ENCODE data around the gene MAP7.

MAP7 gene

GRCh38 chr6:136568129-136568528, 17.9 kb upstream of the MAP7 start:
- no peak overlapping the region for H3K4me3 ChIP-seq
- no peak overlapping the region for H3K9ac ChIP-seq
- H3K27ac ChIP-seq = no peak overlapping the region
- H3K27me3 ChIP-seq = no peaks in the 10 kb centered on the region
- H3K9me3 ChIP-seq (replicated peaks in 1 of 11) = peaks cover 26 to 53% (median 41%) of the 10 kb centered on the region in 11 experiments
- no peak for TF ChIP-seq Cebpa-rat (IDR thresholded peaks at IDR 0.05)
- peaks cover 16 to 99% (median 51%) of the 10 kb centered on the region in 11 experiments for H3K36me3 ChIP-seq
- peaks cover 6 to 24% (median 13%) of the 10 kb centered on the region in 10 experiments; a peak in 16 of 20 replicates for H3K4me1 ChIP-seq
- H3K4me2 ChIP-seq = no peak overlapping the region
- H4K20me1 ChIP-seq = no peaks in the 10 kb centered on the region

- no peak overlapping the region for H3K4me3 ChIP-seq
- no peaks in the 10 kb centered on the region for H4K20me1 ChIP-seq
- H3K9ac ChIP-seq = no peak overlapping the region
- no peak overlapping the region for H3K4me2 ChIP-seq
- H3K4me1 ChIP-seq = peaks cover 7 to 24% (median 15%) of the 10 kb centered on the region in 10 experiments; a peak in 17 of 20 replicates
- H3K27ac ChIP-seq = no peak overlapping the region
- H3K36me3 ChIP-seq = peaks cover 13 to 98% (median 47%) of the 10 kb centered on the region in 11 experiments
- no peaks in the 10 kb centered on the region for H3K27me3 ChIP-seq
- peaks cover 21 to 49% (median 37%) of the 10 kb centered on the region in 11 experiments for H3K9me3 ChIP-seq (replicated peaks in 1 of 11)
- TF ChIP-seq Cebpa-rat (IDR thresholded peaks at IDR 0.05) = no peak
Observed at GRCh38 chr6:136567688-136568087, 17.5 kb upstream of the MAP7 start.

GRCh38 chr6:136566851-136567250, 16.6 kb upstream of the MAP7 start:
- peak overlapping the region in 4 of 11 experiments; percentile 5 to 43 (median 16); a peak in 5 of 22 replicates for H3K4me2 ChIP-seq
- H3K9ac ChIP-seq = no peak overlapping the region
- H3K27ac ChIP-seq = no peak overlapping the region
- H3K9me3 ChIP-seq (replicated peaks in 1 of 11) = peaks cover 13 to 40% (median 28%) of the 10 kb centered on the region in 11 experiments
- peaks cover 7 to 27% (median 19%) of the 10 kb centered on the region in 10 experiments; a peak in 17 of 20 replicates for H3K4me1 ChIP-seq
- no peak overlapping the region for H3K4me3 ChIP-seq
- H3K36me3 ChIP-seq = peaks cover 13 to 90% (median 42%) of the 10 kb centered on the region in 11 experiments
- H3K27me3 ChIP-seq = no peaks in the 10 kb centered on the region
- H4K20me1 ChIP-seq = no peaks in the 10 kb centered on the region
- TF ChIP-seq Cebpa-rat (IDR thresholded peaks at IDR 0.05) = no peak

- Histone ChIP-seq H3K9ac (no peak overlapping the region), H3K4me3 (no peak overlapping the region)
- no peak for TF ChIP-seq Cebpa-rat (IDR thresholded peaks at IDR 0.05)
Observed at GRCh38 chr6:136566007-136566487, 15.8 kb upstream of the MAP7 start.

GRCh38 chr6:136564180-136564579, 14.0 kb upstream of the MAP7 start:
- peaks cover 7 to 27% (median 19%) of the 10 kb centered on the region in 10 experiments; a peak in 17 of 20 replicates for H3K4me1 ChIP-seq
- H3K4me2 ChIP-seq = peak overlapping the region in 4 of 11 experiments; percentile 4 to 30 (median 18); a peak in 1 of 22 replicates
- H3K27me3 ChIP-seq = no peaks in the 10 kb centered on the region
- TF ChIP-seq Cebpa-rat (IDR thresholded peaks at IDR 0.05) = no peak
- peaks cover 0 to 13% (median 3%) of the 10 kb centered on the region in 11 experiments; a peak in 11 of 22 replicates for H3K9me3 ChIP-seq (replicated peaks in 1 of 11)
- no peak overlapping the region for H3K27ac ChIP-seq
- H3K9ac ChIP-seq = no peak overlapping the region
- no peaks in the 10 kb centered on the region for H4K20me1 ChIP-seq
- peaks cover 0 to 90% (median 35%) of the 10 kb centered on the region in 11 experiments; a peak in 20 of 22 replicates for H3K36me3 ChIP-seq
- no peak overlapping the region for H3K4me3 ChIP-seq

More at GRCh38 chr6:136566007-136566487, 15.8 kb upstream of the MAP7 start:
- Histone ChIP-seq H3K27ac (peak overlapping the region in 1 of 11 experiments; percentile 12; a peak in 1 of 22 replicates), H3K36me3 (peaks cover 5 to 90% (median 39%) of the 10 kb centered on the region in 11 experiments; a peak in 21 of 22 replicates), H3K4me1 (peaks cover 7 to 27% (median 19%) of the 10 kb centered on the region in 10 experiments; a peak in 17 of 20 replicates), H3K9me3 (replicated peaks in 1 of 11) (peaks cover 5 to 32% (median 20%) of the 10 kb centered on the region in 11 experiments), H3K4me2 (peak overlapping the region in 9 of 11 experiments; percentile 4 to 43 (median 34); a peak in 14 of 22 replicates), H3K27me3 (no peaks in the 10 kb centered on the region), H4K20me1 (no peaks in the 10 kb centered on the region)

- H3K4me1 ChIP-seq = peaks cover 7 to 27% (median 19%) of the 10 kb centered on the region in 10 experiments; a peak in 17 of 20 replicates
- peaks cover 0 to 90% (median 35%) of the 10 kb centered on the region in 11 experiments; a peak in 20 of 22 replicates for H3K36me3 ChIP-seq
- H3K4me3 ChIP-seq = no peak overlapping the region
- no peaks in the 10 kb centered on the region for H4K20me1 ChIP-seq
- H3K27me3 ChIP-seq = no peaks in the 10 kb centered on the region
- H3K27ac ChIP-seq = no peak overlapping the region
- H3K9me3 ChIP-seq (replicated peaks in 1 of 11) = peaks cover 0 to 9% (median 0%) of the 10 kb centered on the region in 11 experiments; a peak in 3 of 22 replicates
- no peak for TF ChIP-seq Cebpa-rat (IDR thresholded peaks at IDR 0.05)
- no peak overlapping the region for H3K9ac ChIP-seq
- peak overlapping the region in 4 of 11 experiments; percentile 4 to 30 (median 18); a peak in 1 of 22 replicates for H3K4me2 ChIP-seq
Observed at GRCh38 chr6:136563386-136564152, 13.3 kb upstream of the MAP7 start.

- no peak overlapping the region for H3K27ac ChIP-seq
- peaks cover 7 to 27% (median 19%) of the 10 kb centered on the region in 10 experiments; a peak in 17 of 20 replicates for H3K4me1 ChIP-seq
- peaks cover 0 to 9% (median 0%) of the 10 kb centered on the region in 11 experiments; a peak in 3 of 22 replicates for H3K9me3 ChIP-seq (replicated peaks in 1 of 11)
- no peak overlapping the region for H3K9ac ChIP-seq
- H3K36me3 ChIP-seq = peaks cover 0 to 90% (median 29%) of the 10 kb centered on the region in 11 experiments; a peak in 19 of 22 replicates
- TF ChIP-seq Cebpa-rat (IDR thresholded peaks at IDR 0.05) = no peak
- no peak overlapping the region for H3K4me3 ChIP-seq
- peak overlapping the region in 3 of 11 experiments; percentile 38 to 74 (median 49); a peak in 6 of 22 replicates for H3K4me2 ChIP-seq
- no peaks in the 10 kb centered on the region for H3K27me3 ChIP-seq
- no peaks in the 10 kb centered on the region for H4K20me1 ChIP-seq
Observed at GRCh38 chr6:136562211-136562610, 12.0 kb upstream of the MAP7 start.

- peaks cover 0 to 9% (median 0%) of the 10 kb centered on the region in 11 experiments; a peak in 1 of 22 replicates for H3K9me3 ChIP-seq (replicated peaks in 1 of 11)
- no peak overlapping the region for H3K27ac ChIP-seq
Observed at GRCh38 chr6:136553166-136553787, 3.1 kb upstream of the MAP7 start.

More at GRCh38 chr6:136553166-136553787, 3.1 kb upstream of the MAP7 start:
- Histone ChIP-seq H3K4me1 (peaks cover 12 to 22% (median 17%) of the 10 kb centered on the region in 10 experiments), H3K27me3 (peaks cover 50 to 61% (median 53%) of the 10 kb centered on the region in 11 experiments), H3K4me2 (no peak overlapping the region), H3K9ac (no peak overlapping the region), H3K4me3 (no peak overlapping the region), H3K36me3 (peaks cover 0 to 53% (median 6%) of the 10 kb centered on the region in 11 experiments; a peak in 12 of 22 replicates), H4K20me1 (peaks cover 0 to 28% (median 12%) of the 10 kb centered on the region in 11 experiments; a peak in 13 of 22 replicates)
- TF ChIP-seq Cebpa-rat (IDR thresholded peaks at IDR 0.05) = no peak

Data from BLaER1 treated with 17β-estradiol and CSF1 and Interleukin-3, amounts not matched to agents 10 nM and 100 nM (cell line).